ES-I3 (cell line): ENCODE data around the gene GYPE.
"Not testable (repeated sequence)": the region's sequence is repeated elsewhere in the genome, so short reads cannot be mapped to it uniquely, and the experiment has no call there.

ENCODE experiments used
- H3K36me3 ChIP-seq: 2 replicates; pipeline ENCODE4 v1.6.1; 2013; ENCODE audit warnings: mild to moderate bottlenecking, low read length, control low read depth, moderate library complexity; ENCODE audit not compliant: insufficient read depth
- H3K4me1 ChIP-seq: 2 replicates; pipeline ENCODE4 v1.6.1; 2013; ENCODE audit warnings: mild to moderate bottlenecking, control low read depth, low read length; ENCODE audit not compliant: insufficient read depth
- H3K9ac ChIP-seq: 2 replicates; pipeline ENCODE4 v1.6.1; 2013; ENCODE audit warnings: low read depth, mild to moderate bottlenecking, low read length, moderate library complexity
- H3K9me3 ChIP-seq: 2 replicates; pipeline ENCODE4 v1.6.1; 2013; ENCODE audit warnings: mild to moderate bottlenecking, low read length, moderate library complexity; ENCODE audit not compliant: control insufficient read depth, insufficient read depth

GYPE gene

DNA sequence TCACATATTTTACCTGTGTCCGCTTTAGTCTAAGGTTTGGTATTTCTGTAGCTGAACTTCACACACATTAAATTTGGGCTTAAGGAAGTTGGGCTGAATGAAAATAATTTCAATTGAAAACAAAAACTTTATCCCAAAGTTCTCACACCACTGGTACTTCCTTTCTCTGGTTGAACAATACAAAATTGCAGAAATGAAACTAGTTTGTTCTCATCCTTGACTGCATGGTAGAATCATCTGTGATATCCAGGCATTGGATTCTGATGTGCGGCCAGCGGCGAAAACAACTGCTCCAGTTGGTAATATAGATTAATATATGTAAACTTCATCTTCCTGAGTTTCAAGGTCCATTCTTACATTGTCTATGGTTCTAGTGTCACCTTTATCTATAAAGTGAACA is 15.0 kb downstream of the GYPE start:
- not testable (repeated sequence) for H3K9ac ChIP-seq, H3K4me1 ChIP-seq, H3K9me3 ChIP-seq, H3K36me3 ChIP-seq

DNA sequence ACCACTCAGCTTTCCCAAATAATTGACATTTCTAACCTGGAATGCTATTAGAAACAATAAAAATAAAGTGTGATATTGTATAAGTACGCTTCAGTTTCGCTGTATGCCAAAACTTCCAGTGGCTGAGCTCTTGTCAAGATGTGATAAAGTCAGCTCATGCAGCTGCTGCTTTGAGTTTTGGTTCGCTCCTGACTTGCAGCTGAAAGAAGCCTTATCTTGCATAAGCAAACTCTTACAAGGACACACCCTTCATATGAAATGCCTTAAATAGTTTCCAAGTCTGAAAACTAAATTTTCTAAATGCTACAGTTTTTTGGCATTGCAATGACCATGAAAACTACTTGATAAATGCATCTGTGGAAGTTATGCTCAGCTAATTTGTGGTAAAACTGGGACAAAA is 17.2 kb downstream of the GYPE start:
- H3K9ac ChIP-seq, H3K9me3 ChIP-seq, H3K4me1 ChIP-seq, H3K36me3 ChIP-seq: not testable (repeated sequence)

GRCh38 chr4:143884965-143885364 is 20.4 kb downstream of the GYPE start:
- H3K36me3 ChIP-seq, H3K4me1 ChIP-seq, H3K9ac ChIP-seq, H3K9me3 ChIP-seq: not testable (repeated sequence)

DNA sequence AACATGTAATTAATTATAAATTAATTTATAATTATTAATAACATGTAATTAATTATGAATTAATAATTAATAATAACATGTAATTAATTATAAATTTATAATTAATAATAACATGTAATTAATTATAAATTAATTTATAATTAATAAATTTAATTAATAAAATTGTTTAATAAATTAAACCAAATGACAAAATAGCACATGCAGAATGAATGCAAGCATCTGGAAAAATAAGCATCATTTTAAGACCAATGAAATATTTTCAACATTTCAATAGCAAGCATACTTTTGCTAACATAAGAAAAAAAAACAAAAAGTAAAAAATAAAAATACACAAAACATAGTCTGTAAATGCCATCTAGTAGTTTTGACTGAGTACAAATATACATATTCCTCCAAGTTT is 21.8 kb downstream of the GYPE start:
- Histone ChIP-seq H3K9me3 (no peaks in the 10 kb centered on the region), H3K9ac (no peak overlapping the region)

GRCh38 chr4:143882892-143883291 is 22.5 kb downstream of the GYPE start:
- Histone ChIP-seq H3K4me1 (no peaks in the 10 kb centered on the region), H3K36me3 (no peaks in the 10 kb centered on the region), H3K9ac (no peak overlapping the region)

More for the DNA sequence above, 21.8 kb downstream of the GYPE start:
- Histone ChIP-seq H3K4me1 (no peaks in the 10 kb centered on the region), H3K36me3 (no peaks in the 10 kb centered on the region)

GRCh38 chr4:143879561-143879960 is 25.8 kb downstream of the GYPE start:
- H3K36me3 ChIP-seq, H3K4me1 ChIP-seq, H3K9me3 ChIP-seq, H3K9ac ChIP-seq: not testable (repeated sequence)

More at GRCh38 chr4:143882892-143883291, 22.5 kb downstream of the GYPE start:
- no peaks in the 10 kb centered on the region for H3K9me3 ChIP-seq

DNA sequence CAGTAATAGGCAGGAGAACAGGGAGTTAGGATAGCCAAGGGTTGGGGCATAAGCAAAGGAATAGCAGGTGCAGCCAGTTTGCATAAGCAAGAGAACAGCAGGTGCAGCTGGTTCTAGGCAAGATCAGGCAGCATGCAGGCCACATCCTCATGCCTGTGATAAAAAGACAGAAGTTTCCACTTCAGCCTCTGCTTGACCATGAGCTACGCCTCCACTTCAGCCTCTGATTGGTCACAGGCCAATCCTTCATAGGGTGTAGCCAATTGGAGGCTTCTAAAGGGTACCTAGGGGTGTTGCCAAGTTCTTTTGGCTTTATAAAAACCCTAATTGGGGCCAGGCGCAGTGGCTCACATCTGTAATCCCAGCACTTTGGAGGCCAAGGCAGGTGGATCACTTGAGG is 30.0 kb downstream of the GYPE start:
- H3K36me3 ChIP-seq = not testable (repeated sequence)

GRCh38 chr4:143870523-143871268 is 34.7 kb downstream of the GYPE start:
- not testable (repeated sequence) for H3K9me3 ChIP-seq

More for the DNA sequence above, 30.0 kb downstream of the GYPE start:
- H3K9me3 ChIP-seq, H3K9ac ChIP-seq, H3K4me1 ChIP-seq: not testable (repeated sequence)

DNA sequence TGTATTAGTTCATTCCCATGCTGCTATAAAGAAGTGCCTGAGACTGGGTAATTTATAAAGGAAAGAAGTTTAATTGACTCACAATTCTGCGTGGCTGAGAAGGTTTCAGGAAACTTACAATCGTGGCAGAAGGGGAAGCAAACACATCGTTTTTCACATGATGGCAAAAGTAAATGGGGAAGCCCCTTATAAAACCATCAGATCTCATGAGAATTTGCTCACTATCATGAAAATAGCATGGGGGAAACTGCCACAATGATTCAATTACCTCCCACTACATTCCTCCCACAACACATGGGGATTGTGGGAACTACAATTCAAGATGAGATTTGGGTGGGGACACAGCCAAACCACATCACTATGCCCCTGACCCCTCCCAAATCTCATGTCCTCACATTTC is 35.4 kb downstream of the GYPE start:
- H3K9me3 ChIP-seq, H3K36me3 ChIP-seq, H3K9ac ChIP-seq, H3K4me1 ChIP-seq: not testable (repeated sequence)

More at GRCh38 chr4:143870523-143871268, 34.7 kb downstream of the GYPE start:
- not testable (repeated sequence) for H3K9ac ChIP-seq, H3K4me1 ChIP-seq, H3K36me3 ChIP-seq

DNA sequence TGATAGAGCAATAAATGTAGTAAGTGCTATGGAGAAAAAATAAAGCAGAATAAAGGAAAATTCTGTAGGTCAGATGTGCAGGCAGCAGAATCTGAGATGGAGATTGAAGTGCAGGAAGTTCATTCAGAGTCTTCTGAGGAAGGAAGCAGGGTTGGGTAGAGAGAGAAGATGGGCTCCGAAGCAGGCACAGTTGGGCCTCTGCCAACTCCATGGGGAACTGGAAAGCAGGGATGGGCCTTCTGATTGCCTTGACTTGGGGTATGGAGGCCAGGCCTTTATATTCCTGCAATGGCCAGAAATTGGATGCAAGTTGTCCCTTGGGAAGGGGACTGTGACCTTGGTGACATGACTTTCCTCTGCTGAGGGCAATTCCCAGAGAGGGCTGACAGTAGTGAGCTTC is 42.6 kb downstream of the GYPE start:
- H3K9me3 ChIP-seq, H3K9ac ChIP-seq, H3K4me1 ChIP-seq, H3K36me3 ChIP-seq: not testable (repeated sequence)

DNA sequence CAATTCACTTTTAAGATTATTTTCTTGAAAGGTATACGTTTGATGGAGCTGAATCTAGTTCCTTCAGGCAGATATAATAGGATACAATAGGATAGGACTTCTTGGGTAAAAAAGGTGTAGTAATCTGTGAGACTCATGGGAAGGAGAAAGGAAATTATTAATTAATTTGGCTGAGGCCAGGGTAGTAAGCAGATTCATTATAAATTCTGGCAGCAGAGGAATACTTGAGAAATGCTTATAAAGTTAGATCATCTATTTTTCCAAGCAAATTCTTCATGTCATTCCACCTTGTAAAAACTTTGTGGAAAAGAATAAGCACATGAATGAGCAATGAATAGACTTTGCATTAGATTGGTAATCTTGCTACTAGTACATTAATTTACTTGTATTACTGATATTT is 46.9 kb downstream of the GYPE start:
- no peak overlapping the region for H3K9ac ChIP-seq
- no peaks in the 10 kb centered on the region for H3K36me3 ChIP-seq
- H3K9me3 ChIP-seq = no peaks in the 10 kb centered on the region
- H3K4me1 ChIP-seq = no peaks in the 10 kb centered on the region

DNA sequence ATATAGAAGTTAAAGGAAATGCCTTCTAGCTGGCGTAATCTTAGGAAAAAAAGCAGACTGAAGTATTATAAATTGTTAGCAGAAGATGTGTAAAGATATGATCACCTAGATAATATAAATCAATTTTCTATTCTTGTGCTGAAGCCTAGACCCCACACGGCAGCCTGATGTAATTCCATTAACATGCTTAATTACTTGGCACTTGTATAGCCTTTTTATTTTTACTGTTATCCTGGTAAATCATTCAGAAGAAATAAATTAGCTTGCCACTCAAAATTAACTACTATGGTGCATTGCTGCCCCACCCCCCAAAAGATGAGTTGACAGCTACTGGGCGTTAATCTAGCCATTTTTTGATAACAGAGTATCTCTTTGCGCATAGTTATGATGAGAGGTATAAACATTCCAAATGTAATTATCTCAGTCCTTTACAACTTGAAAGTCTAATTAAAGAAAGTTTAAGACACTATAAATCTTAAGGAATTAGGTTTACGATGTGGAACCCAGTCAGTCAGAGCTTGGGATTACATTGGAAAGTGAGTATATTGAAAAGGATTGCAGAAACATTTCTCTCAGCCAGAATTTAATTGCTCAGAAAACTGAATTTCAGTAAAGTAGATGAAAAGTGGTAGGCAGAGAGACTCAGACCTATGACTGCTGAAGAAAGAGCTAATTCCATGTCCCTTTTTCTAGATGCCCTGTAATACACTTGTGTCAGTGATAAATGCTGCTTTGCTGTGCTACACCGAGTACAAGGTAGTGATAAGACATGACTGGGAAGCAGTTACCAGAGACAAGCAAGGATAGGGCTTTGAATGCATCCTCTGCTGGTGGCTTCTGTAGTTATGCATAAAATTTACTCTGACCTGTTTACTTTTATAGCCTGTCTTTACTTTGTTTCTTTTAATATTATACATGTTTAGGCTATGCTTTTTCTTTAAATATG is 47.7 kb downstream of the GYPE start:
- H3K9me3 ChIP-seq, H3K36me3 ChIP-seq, H3K9ac ChIP-seq, H3K4me1 ChIP-seq: not testable (repeated sequence)

GRCh38 chr4:143856017-143856557 is 49.3 kb downstream of the GYPE start:
- H3K9me3 ChIP-seq, H3K4me1 ChIP-seq, H3K9ac ChIP-seq, H3K36me3 ChIP-seq: not testable (repeated sequence)

- not testable (repeated sequence) for H3K4me1 ChIP-seq, H3K36me3 ChIP-seq, H3K9ac ChIP-seq, H3K9me3 ChIP-seq
These were observed 50.7 kb downstream of the GYPE start for GRCh38 chr4:143854645-143855044.

GRCh38 chr4:143849296-143849695 is 56.1 kb downstream of the GYPE start:
- H3K4me1 ChIP-seq, H3K9ac ChIP-seq, H3K36me3 ChIP-seq: not testable (repeated sequence)

More at GRCh38 chr4:143849296-143849695, 56.1 kb downstream of the GYPE start:
- H3K9me3 ChIP-seq = not testable (repeated sequence)
